Measurements from ENCODE around the gene ATP5ME.
"Not testable (repeated sequence)": the region's sequence is repeated elsewhere in the genome, so short reads cannot be mapped to it uniquely, and the experiment has no call there.

Gene ATP5ME

DNA sequence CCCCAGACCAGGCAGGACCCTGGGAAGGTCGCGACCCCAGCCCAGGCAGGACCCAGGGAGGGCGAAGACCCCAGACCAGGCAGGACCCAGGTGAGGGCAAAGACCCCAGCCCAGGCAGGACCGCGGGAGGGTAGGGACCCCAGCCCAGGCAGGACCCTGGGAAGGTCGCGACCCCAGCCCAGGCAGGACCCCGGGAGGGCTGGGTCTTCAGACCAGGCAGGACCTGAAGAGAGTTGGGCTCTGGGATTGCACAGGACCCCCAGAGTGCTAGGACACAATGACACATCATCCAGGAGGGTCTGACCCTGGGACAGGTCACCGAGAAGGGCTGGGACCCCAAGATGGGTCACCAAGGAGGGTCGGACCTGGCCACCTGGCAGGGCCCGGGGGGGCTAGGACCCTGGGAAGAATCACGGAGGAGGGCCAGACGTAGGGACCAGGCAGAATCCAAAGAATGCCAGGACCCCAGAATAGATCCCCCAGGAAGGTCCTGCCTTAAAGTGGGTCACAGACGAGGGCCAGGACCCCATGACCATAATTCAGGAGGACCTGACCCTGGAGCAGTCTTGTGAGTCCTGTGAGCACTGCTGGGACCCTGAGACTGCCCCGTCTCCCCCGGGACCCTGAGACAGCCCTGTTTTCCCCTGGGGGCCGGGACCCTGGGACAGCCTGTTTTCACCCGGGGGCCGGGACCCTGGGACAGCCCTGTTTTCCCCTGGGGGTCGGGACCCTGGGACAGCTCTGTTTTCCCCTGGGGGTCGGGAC is 32.9 kb upstream of the ATP5ME start:
- Histone ChIP-seq H3K9ac (ENCODE audit: low read length) (peak overlapping the region; percentile 45; the same call in 1 of the 2 replicates), H3K79me2 (ENCODE audit: insufficient read depth, low read length) (0 out of 2 replicates have a peak, but pooled peaks cover 5% of the 10 kb centered on the region), H3K27ac (ENCODE audit: low read depth, low read length, poor library complexity, severe bottlenecking) (no peak overlapping the region), H4K20me1 (ENCODE audit: insufficient read depth, low read length) (no peaks in the 10 kb centered on the region), H3K4me3 (ENCODE audit: low read depth, low read length, poor library complexity, severe bottlenecking) (peak overlapping the region; percentile 97), H3K9me2 (ENCODE audit: low read depth, low read length) (no peaks in the 10 kb centered on the region), H3K4me1 (ENCODE audit: insufficient read depth, low read length, severe bottlenecking) (peaks cover 9% of the 10 kb centered on the region), H3K27me3 (ENCODE audit: insufficient read depth, low read length) (no peaks in the 10 kb centered on the region), H3K36me3 (ENCODE audit: insufficient read depth, low read length) (peaks cover 5% of the 10 kb centered on the region; the same call in 1 of the 2 replicates), H3K4me2 (ENCODE audit: low read length) (peak overlapping the region; percentile 56), H3K9me3 (ENCODE audit: low read length) (no peaks in the 10 kb centered on the region), H2AFZ (ENCODE audit: low read length) (no peak overlapping the region), H3F3A (ENCODE audit: insufficient read depth, low read length) (no peaks in the 10 kb centered on the region)
- TF ChIP-seq CTCF (IDR thresholded peaks at IDR 0.05; ENCODE audit: low read length): no peak
- no peak for TF ChIP-seq EZH2 (IDR thresholded peaks at IDR 0.05; ENCODE audit: borderline replicate concordance, low read length)

DNA sequence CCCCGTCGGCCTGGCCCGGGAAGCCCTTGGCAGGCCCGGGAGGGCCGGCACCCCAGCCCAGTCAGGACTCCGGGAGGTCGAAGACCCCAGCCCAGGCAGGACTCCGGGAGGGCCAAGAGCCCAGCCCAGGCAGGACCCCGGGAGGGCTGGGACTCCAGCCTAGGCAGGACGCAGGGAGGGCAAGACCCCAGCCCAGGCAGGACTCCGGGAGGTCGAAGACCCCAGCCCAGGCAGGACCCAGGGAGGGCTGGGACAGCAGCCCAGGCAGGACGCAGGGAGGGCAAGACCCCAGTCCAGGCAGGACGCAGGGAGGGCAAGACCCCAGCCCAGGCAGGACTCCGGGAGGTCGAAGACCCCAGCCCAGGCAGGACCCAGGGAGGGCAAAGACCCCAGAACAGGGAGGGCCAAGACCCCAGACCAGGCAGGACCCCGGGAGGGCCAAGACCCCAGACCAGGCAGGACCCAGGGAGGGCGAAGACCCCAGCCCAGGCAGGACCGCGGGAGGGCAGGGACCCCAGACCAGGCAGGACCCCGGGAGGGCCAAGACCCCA is 32.1 kb upstream of the ATP5ME start:
- H3K9me3 ChIP-seq (ENCODE audit: low read length); H3K9me2 ChIP-seq (ENCODE audit: low read depth, low read length); H3K4me1 ChIP-seq (ENCODE audit: insufficient read depth, low read length, severe bottlenecking); H3K27me3 ChIP-seq (ENCODE audit: insufficient read depth, low read length); H3K36me3 ChIP-seq (ENCODE audit: insufficient read depth, low read length); H4K20me1 ChIP-seq (ENCODE audit: insufficient read depth, low read length); H3F3A ChIP-seq (ENCODE audit: insufficient read depth, low read length); H3K27ac ChIP-seq (ENCODE audit: low read depth, low read length, poor library complexity, severe bottlenecking); H3K79me2 ChIP-seq (ENCODE audit: insufficient read depth, low read length); H2AFZ ChIP-seq (ENCODE audit: low read length): not testable (repeated sequence)
- H3K9ac ChIP-seq (ENCODE audit: low read length): peak overlapping the region; percentile 89
- peak overlapping the region; percentile 97 for H3K4me3 ChIP-seq (ENCODE audit: low read depth, low read length, poor library complexity, severe bottlenecking)
- peak overlapping the region; percentile 66 for H3K4me2 ChIP-seq (ENCODE audit: low read length)

DNA sequence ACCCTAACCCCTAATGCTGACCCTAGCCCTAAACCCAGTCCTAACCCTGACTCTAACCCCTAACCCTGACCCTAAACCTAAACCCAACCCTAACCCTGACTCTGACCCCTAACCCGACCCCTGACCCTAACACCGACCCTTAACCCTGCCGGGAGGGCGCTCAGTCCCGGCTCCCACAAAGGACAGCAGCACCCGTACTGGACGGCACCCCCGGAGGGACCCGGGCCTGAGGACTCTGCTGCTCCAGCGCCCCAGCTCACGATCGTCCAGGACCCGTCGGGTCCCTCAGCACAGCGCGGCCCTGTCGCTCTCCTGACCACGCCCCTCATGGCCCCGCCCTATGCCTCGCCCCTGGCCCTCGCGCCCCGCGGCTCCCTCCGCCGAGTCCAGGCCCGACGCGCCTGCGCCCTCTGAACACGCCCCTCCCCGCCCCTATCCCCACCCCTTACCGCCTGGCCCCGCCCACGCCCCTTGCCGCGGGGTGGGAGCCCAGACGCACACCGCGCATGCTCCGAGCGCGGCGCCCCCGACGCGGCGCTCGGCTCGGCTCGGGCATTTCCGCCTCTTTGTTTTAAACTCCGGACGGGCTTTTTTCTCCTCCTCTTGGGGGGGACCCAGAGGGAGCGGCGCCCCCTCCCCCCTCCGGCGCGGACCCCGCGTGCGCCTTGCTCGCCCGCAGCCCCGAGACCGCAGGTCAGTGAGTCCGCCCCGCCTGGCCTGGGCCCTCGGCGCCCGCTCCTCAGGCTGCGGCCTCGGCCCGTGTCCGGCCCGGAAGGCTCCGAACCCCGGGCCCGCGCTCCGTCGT is 31.4 kb upstream of the ATP5ME start, which contains the start of gene PCGF3:
Gene PCGF3 (plus strand): TSS at position 555 of the 805 bp plus-strand sequence. CDS start 27,849 bp downstream, outside the sequence.
- Histone ChIP-seq H2AFZ (ENCODE audit: low read length) (no peak within 1 kb of the TSS), H3K9ac (ENCODE audit: low read length) (peak within 1 kb of the TSS; percentile 89)

More for the DNA sequence above, 31.4 kb upstream of the ATP5ME start, which contains the start of gene PCGF3:
- H3K4me3 ChIP-seq (ENCODE audit: low read depth, low read length, poor library complexity, severe bottlenecking): peak within 1 kb of the TSS; percentile 97
- H3K4me2 ChIP-seq (ENCODE audit: low read length): peak within 1 kb of the TSS; percentile 78
- no peaks in the 10 kb centered on the region for H3K9me2 ChIP-seq (ENCODE audit: low read depth, low read length)
- peaks cover 9% of the 10 kb centered on the region for H3K4me1 ChIP-seq (ENCODE audit: insufficient read depth, low read length, severe bottlenecking)
- H4K20me1 ChIP-seq (ENCODE audit: insufficient read depth, low read length): no peaks in the 10 kb centered on the region
- H3K27ac ChIP-seq (ENCODE audit: low read depth, low read length, poor library complexity, severe bottlenecking): no peak within 1 kb of the TSS
- H3K79me2 ChIP-seq (ENCODE audit: insufficient read depth, low read length): 0 out of 2 replicates have a peak, but pooled peaks cover 3% of the 10 kb centered on the region
- H3F3A ChIP-seq (ENCODE audit: insufficient read depth, low read length): no peaks in the 10 kb centered on the region
- H3K9me3 ChIP-seq (ENCODE audit: low read length): no peaks in the 10 kb centered on the region
- TF ChIP-seq EZH2 (IDR thresholded peaks at IDR 0.05; ENCODE audit: borderline replicate concordance, low read length): no peak
- TF ChIP-seq CTCF (IDR thresholded peaks at IDR 0.05; ENCODE audit: low read length): no peak
- no peaks in the 10 kb centered on the region for H3K27me3 ChIP-seq (ENCODE audit: insufficient read depth, low read length)
- H3K36me3 ChIP-seq (ENCODE audit: insufficient read depth, low read length): peaks cover 5% of the 10 kb centered on the region; the same call in 1 of the 2 replicates

All from OCI-LY1 (cell line).